ENCODE data around the gene ZNF804B.

ZNF804B gene

DNA sequence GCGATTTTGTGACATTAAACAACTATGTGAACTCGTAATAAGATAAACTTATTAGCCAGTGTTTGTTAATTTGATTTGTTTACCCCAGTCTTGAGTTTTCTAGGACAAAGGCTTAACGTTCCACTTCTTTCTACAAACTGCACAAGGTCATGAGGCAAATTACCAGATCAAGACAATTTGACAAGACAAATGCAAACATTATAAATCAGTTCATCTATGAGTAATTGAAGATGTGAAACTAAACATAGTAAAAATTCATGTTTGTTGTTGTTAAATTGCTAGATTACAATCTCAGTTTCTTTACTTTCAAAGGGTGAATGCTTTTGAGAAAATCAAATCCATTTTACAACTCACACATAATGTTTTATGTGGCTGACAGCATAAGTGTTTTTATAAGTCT, 13.4 kb upstream of the ZNF804B start:
- Histone ChIP-seq H3K4me2 (ENCODE audit: low read depth, low read length, poor library complexity, severe bottlenecking) (no peak overlapping the region), H3K27me3 (ENCODE audit: insufficient read depth, low read length, poor library complexity, severe bottlenecking) (no peaks in the 10 kb centered on the region), H3K4me3 (ENCODE audit: low read length, poor library complexity, severe bottlenecking) (no peak overlapping the region), H2AFZ (ENCODE audit: low read length) (no peak overlapping the region), H3K4me1 (ENCODE audit: insufficient read depth, low read length, poor library complexity, severe bottlenecking) (no peaks in the 10 kb centered on the region), H3K79me2 (ENCODE audit: insufficient read depth, low read length) (no peaks in the 10 kb centered on the region), H4K20me1 (ENCODE audit: insufficient read depth, low read length, poor library complexity, severe bottlenecking) (no peaks in the 10 kb centered on the region), H3K9ac (ENCODE audit: low read depth, low read length, poor library complexity, severe bottlenecking) (no peak overlapping the region), H3K36me3 (ENCODE audit: insufficient read depth, low read length) (no peaks in the 10 kb centered on the region), H3F3A (ENCODE audit: low read depth) (no peaks in the 10 kb centered on the region), H3K9me2 (replicated peaks; ENCODE audit: low read depth, low read length) (no peaks in the 10 kb centered on the region), H3K9me3 (ENCODE audit: insufficient read depth, low read depth, low read length) (no peaks in the 10 kb centered on the region)
- TF ChIP-seq, protein P1, sequence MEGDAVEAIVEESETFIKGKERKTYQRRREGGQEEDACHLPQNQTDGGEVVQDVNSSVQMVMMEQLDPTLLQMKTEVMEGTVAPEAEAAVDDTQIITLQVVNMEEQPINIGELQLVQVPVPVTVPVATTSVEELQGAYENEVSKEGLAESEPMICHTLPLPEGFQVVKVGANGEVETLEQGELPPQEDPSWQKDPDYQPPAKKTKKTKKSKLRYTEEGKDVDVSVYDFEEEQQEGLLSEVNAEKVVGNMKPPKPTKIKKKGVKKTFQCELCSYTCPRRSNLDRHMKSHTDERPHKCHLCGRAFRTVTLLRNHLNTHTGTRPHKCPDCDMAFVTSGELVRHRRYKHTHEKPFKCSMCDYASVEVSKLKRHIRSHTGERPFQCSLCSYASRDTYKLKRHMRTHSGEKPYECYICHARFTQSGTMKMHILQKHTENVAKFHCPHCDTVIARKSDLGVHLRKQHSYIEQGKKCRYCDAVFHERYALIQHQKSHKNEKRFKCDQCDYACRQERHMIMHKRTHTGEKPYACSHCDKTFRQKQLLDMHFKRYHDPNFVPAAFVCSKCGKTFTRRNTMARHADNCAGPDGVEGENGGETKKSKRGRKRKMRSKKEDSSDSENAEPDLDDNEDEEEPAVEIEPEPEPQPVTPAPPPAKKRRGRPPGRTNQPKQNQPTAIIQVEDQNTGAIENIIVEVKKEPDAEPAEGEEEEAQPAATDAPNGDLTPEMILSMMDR (conservative IDR thresholded peaks at IDR 0.05; ENCODE audit: low read length) = no peak
- TF ChIP-seq EZH2phosphoT487 (IDR thresholded peaks at IDR 0.05; ENCODE audit: borderline replicate concordance) = no peak

DNA sequence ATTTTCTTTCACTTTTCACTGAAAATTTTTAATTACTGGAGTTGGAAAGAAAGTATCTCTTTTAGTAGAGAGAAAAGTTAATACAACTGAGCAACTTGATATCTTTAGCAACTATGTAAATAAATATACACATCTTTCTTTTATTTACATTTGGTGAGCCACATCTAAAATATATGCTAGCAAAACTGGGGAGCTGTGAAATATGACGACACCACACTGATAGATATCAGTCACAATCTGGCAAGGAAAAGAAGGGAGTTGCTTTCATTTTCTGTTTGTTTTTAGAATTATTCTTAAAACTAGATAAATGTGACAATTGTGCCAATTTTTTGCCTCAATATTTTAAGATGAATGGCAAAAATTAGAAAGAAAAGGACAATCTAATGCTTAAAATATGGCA, 2.7 kb upstream of the ZNF804B start:
- Histone ChIP-seq H3K79me2 (ENCODE audit: insufficient read depth, low read length) (no peaks in the 10 kb centered on the region), H3K9ac (ENCODE audit: low read depth, low read length, poor library complexity, severe bottlenecking) (no peak overlapping the region), H3K4me2 (ENCODE audit: low read depth, low read length, poor library complexity, severe bottlenecking) (no peak overlapping the region), H3K36me3 (ENCODE audit: insufficient read depth, low read length) (no peaks in the 10 kb centered on the region), H3K4me1 (ENCODE audit: insufficient read depth, low read length, poor library complexity, severe bottlenecking) (no peaks in the 10 kb centered on the region), H3K9me3 (ENCODE audit: insufficient read depth, low read depth, low read length) (no peaks in the 10 kb centered on the region), H3K4me3 (ENCODE audit: low read length, poor library complexity, severe bottlenecking) (no peak overlapping the region), H4K20me1 (ENCODE audit: insufficient read depth, low read length, poor library complexity, severe bottlenecking) (no peaks in the 10 kb centered on the region), H3F3A (ENCODE audit: low read depth) (no peaks in the 10 kb centered on the region), H3K27me3 (ENCODE audit: insufficient read depth, low read length, poor library complexity, severe bottlenecking) (no peaks in the 10 kb centered on the region), H2AFZ (ENCODE audit: low read length) (no peak overlapping the region), H3K9me2 (replicated peaks; ENCODE audit: low read depth, low read length) (no peaks in the 10 kb centered on the region)
- TF ChIP-seq, protein P1 (conservative IDR thresholded peaks at IDR 0.05; ENCODE audit: low read length) = no peak
- TF ChIP-seq EZH2phosphoT487 (IDR thresholded peaks at IDR 0.05; ENCODE audit: borderline replicate concordance) = no peak

DNA sequence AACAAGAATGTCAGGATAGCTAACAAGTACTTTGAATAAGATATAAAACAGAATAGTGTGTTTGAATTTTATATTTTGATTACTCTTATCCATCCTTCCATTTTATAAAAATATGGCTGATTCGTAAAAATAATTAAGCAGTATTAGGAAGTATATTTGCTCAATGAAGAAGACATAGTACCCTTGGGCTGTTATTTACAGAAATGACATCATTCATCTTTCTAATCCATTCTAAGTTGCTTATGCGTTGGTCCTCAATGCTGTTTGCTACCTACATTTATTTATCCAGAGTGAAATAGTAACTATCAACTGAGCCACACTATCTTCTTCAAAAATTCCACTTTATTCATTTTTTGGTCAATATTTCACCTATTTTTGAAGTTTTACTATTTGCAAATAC, 2.1 kb upstream of the ZNF804B start:
- TF ChIP-seq, protein P1 (conservative IDR thresholded peaks at IDR 0.05; ENCODE audit: low read length) = no peak
- no peak for TF ChIP-seq EZH2phosphoT487 (IDR thresholded peaks at IDR 0.05; ENCODE audit: borderline replicate concordance)
- H3K27me3 ChIP-seq (ENCODE audit: insufficient read depth, low read length, poor library complexity, severe bottlenecking) = no peaks in the 10 kb centered on the region

More for the DNA sequence above, 2.1 kb upstream of the ZNF804B start:
- Histone ChIP-seq H3F3A (ENCODE audit: low read depth) (no peaks in the 10 kb centered on the region), H3K79me2 (ENCODE audit: insufficient read depth, low read length) (no peaks in the 10 kb centered on the region), H4K20me1 (ENCODE audit: insufficient read depth, low read length, poor library complexity, severe bottlenecking) (no peaks in the 10 kb centered on the region), H3K9me3 (ENCODE audit: insufficient read depth, low read depth, low read length) (no peaks in the 10 kb centered on the region), H3K4me1 (ENCODE audit: insufficient read depth, low read length, poor library complexity, severe bottlenecking) (no peaks in the 10 kb centered on the region), H3K9ac (ENCODE audit: low read depth, low read length, poor library complexity, severe bottlenecking) (no peak overlapping the region), H2AFZ (ENCODE audit: low read length) (no peak overlapping the region), H3K4me2 (ENCODE audit: low read depth, low read length, poor library complexity, severe bottlenecking) (no peak overlapping the region), H3K9me2 (replicated peaks; ENCODE audit: low read depth, low read length) (no peaks in the 10 kb centered on the region), H3K36me3 (ENCODE audit: insufficient read depth, low read length) (no peaks in the 10 kb centered on the region), H3K4me3 (ENCODE audit: low read length, poor library complexity, severe bottlenecking) (no peak overlapping the region)

All from Loucy (cell line).